Mesenteric fat pad (tissue), 1 donor: ENCODE data around the gene MORC4. TPM values are rescaled to one million over a fixed set of nuclear protein-coding genes. Genes with fewer than 3 reads are reported as not detected.

ENCODE experiments used
- DNase-seq: peaks from one replicate; pipeline ENCODE4 v3.0.0-alpha.2; 2020; ENCODE audit warnings: low spot score
- total RNA-seq: library from RNA; stranded (reverse); fragmentation: NEBNext Ultra II Directional; extraction: Animal tissue kit (Norgen Biotek cat#: 25700); gene quantifications from one replicate; pipeline ENCODE4 v1.2.1, GENCODE V29; 2021
- donor health status: DM: yes; HTN: yes; CAD: no.

Gene MORC4
- total RNA-seq, 1 donor from 2014 or later: 22.6 TPM

DNA sequence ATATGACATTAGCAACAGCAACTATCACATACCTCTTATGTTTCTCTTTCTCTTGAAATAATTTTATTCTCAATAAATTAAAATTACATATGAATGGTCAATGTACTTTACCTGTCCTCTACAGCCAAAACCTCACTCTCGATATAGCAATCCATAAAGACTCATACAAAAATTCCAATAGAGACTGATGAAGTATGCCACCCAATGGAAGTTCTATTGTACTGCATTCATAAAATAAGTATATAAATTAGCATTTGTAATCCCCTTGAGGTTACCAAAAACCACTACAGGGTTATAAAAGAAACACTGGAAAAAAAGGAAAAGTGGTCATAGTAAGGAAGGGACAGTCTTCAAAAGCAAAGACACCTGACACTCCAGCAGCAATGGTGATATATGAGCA is 47.0 kb downstream of the MORC4 start:
- no peak for DNase-seq

DNA sequence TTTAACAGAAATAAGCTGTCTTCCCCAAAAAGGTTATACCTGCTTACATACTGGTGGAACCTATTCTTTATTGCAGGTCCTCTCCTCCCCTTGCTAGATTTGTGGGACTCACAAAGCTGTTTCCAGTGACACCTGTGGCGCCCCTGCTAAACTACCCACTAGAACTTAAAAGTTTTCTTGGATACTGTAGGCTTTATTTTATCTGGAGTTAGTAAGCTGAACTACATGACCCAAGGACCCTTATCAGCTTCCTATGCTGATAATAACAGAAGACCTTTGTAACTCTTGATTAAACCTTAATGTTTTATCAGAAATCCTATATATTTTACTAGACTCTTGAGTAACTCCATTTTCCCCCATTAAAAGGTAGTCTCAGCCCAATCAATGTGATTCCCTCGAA is 47.5 kb downstream of the MORC4 start:
- DNase-seq: no peak

DNA sequence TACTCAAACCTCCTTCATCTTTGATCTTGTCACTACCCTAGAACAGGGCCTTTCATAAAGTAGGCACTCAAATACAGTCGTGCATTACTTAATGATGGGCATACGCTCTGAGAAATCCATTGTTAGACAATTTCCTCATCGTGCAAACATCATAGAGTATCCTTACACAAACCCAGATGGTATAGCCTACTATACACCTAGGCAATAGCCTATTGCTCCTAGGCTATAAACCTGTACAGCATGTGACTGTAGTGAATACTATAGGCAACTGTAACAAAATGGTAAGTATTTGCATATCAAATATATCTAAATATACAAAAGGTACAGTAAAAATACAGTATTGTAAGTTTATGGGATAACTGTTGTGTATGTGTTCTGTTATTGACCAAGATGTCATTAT is 47.9 kb downstream of the MORC4 start:
- DNase-seq: no peak

DNA sequence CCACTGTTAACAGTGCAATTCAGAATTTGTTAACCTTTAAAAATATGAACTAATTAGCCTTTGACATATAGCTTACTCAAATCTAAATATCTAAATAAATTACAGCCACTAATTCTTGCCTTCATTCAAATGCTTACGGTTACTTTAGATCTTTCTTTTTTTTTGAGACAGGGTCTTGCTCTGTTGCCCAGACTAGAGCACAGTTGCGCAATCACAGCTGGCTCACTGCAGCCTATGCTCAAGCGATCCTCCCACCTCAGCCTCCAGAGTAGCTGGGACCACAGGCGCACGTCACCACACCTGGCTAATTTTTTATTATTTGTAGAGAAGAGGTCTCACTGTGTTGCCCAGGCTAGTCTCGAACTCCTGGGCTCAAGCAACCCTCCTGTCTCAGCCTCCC is 48.8 kb downstream of the MORC4 start:
- DNase-seq: no peak

DNA sequence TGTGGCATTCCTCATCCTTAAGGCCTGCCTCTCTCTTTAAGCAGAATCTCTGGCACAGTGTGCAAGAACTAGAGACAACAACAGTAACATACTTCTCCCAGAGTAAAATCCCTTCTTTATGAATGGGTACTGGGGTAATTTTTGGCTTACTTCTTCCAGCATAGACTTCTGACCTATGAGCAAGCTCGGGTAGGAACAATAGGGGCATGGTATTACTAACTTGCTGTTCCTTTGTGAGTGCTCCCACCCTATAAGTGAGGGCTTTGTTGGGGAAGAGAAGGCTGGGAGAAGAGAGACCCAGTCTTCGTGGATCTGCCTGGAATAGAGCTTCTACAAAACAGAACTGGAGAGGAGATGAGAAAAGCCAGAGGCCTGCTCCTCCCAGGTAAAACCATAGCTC is 49.6 kb downstream of the MORC4 start:
- DNase-seq: no peak

DNA sequence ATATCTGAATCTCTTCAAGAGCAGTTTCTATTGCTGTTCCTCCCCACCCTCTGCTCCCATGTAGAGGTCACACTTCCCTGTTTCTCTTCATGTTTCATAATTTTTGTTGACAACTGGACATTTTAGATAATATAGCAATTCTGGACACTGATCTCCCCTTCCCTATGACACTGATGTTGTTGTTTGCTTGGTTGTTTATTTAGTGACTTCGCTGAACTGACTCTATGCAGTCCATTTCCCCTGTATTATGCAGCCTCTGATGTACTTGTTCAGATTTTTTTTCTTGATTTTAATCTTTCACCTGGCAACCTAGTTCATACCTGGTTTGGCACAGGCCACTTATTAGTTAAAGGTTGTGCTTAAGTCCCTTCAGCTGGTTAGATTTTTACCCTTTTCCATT is 50.6 kb downstream of the MORC4 start:
- DNase-seq: no peak

DNA sequence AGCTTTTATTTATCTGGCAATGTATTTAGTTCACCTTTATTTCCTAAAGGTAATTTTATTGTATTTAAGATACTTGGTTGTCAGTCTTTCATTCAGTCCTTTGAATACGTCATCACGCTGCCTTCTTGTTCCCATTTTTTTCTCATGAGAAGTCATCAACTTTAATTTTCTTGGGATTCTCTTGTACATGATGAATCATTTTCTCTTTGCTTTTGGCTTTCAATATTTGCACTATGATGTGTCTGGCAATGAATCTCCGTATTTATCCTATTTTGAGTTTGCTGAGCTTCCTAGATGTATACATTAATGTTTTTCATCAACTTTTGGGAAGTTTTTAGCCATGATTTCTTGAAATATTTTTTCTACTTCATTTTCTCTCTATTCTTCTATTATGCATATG is 51.4 kb downstream of the MORC4 start:
- DNase-seq: no peak

DNA sequence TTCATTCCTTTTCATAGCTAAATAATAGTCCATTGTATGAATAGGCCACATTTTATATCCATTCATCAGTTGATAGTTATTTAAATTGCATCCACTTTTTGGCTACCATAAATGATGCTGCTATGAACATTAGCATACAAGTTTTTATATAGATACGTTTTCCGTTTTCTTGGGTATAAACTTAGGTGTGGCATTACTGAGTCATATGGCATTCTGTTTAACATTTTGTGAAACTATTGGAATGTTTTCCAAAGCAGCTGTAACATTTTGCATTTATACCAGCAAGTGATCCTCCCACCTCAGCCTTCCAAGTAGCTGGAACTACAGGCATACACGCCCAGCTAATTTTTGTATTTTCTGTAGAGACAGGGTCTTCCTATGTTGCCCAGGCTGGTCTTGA is 53.5 kb downstream of the MORC4 start:
- no peak for DNase-seq

DNA sequence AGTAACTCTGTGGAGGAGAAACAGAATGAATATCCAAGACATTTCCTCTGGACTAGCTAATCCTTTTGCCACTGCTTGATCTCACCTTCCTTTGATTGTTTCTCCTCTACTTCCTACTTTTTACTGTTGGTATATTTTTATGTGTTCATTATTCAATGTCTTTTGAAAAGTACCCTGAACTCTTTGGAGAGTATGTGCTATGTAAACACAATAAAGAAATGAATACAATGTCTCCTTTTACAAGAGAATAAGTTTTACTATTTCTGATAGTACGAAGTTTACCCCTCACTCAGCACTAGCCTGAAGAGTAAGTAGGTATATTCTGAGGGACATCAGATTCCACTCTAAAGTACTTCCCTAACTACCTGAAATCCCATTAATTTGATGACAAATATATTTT is 59.9 kb downstream of the MORC4 start:
- DNase-seq: no peak

DNA sequence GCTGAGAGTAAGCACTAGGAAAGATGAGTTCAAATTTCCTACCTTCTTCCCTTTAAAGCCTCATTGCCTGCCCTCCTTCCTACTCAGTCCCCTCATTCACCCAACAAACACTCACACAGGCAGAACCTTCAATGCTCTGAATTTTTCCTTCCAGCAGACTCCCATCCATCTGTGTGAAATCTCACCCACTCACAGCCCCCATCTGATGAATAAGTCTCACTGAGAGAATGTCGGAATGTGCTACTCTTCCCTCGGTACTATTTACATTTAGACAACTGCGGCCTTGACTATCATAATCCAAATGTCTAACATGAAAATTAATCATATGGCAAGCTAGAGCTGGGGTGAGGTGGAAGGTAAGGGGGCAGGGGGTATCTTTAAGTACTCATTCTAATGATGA is 60.4 kb downstream of the MORC4 start:
- no peak for DNase-seq

DNA sequence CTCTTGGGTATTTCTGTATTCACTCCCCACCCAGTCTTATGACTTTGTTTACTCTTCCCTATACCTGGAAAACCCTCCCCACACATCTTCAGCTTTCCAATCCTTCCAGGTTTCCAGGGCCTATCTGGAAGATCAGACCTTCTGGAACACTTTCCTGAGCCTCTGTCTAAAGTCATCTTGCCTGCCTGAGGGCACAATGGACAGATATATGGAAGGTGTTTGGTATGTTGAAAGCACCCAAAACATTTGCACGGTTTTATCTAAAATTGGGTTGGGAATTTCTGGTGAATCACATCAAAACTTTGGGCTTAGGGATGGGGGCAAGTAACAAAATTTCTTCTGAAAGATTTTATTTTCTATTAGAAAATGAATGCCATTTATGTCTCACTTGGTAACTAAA is 63.8 kb downstream of the MORC4 start:
- no peak for DNase-seq

DNA sequence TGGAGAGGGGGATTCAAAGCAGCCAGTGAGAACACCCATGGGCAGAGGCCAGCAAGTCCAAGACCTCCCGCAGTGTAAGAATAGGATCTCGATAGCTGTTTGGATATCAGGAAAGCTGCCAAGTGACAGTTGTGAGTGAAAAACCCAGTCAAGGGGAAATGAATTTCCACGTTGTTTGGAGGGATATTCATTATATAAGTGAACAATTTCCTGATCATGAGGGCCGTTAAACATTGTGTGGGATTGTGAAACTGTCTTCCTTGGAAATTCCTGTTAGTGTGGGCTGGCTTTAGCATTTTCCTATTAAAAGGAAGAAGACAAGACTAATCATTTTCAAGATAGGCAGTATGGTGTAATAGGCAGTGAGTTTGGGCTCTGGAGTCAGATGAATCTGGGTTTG is 64.8 kb downstream of the MORC4 start:
- no peak for DNase-seq

DNA sequence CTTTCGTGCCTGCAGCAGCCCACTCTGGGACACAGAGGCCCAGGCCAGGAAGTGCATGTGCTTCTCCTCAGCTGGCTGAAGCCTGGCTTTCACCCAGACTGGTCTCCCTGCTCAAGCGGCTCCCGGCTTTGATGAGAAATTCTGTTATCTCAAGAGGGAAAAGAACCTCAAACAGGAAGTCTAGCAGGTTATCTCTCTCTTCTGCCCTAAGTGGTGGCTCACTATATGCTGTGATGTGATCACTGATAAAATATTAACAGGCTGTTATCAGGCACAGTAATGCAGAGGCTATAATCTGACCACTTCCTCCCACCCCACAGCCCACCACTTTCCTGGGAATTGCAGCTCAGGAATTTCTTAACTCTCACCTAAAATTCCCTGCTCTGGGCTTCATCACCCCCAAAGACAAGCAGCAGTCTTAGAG is 66.5 kb downstream of the MORC4 start:
- no peak for DNase-seq

DNA sequence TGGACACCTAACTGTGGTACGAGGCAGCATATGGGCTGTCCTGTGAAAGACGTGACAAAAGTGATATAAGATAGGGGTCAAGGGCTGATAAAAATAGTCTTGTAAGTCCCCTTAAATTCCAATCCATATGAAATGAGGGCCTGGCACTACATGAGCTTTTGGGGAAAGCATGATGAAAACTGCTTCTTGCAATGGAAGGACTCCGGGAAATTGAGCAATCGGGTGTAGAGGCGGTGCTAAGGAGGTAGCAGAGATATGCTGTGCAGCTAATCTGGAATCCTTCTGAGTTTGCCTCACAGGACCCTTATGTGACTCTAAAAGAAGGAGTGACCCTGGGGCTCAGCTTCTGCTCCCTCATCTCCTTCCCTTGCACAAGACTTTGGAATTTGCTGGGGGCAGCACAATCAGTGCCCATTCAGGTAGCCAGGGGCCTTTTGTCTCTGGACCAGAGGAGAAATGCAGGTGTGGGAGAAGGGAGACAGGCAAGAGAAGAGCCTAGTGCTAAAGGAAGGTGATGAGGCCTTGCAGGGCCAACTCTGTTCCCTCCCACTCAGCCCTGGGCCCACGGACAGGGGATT is 67.0 kb downstream of the MORC4 start:
- no peak for DNase-seq

DNA sequence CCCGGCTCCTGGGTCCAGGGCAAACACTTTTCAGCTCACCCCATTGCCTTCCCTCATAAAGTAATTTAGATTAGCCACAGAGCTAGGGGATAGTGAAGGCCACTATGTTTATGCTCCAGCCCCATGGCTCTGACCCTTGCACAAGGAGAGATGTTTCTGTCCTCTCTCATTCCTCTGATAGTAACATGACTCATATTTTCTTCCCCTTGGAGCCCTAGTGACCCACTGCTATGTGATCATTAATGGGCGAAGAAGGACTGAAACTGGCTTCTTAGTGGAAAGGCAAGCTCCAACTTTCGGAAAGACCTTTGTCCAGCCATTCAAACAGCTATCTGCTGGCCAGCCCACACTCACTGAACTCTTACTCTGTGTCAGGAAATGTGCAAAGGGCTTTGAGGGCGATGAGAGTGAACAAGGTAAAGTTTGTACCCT is 67.5 kb downstream of the MORC4 start:
- DNase-seq: no peak

DNA sequence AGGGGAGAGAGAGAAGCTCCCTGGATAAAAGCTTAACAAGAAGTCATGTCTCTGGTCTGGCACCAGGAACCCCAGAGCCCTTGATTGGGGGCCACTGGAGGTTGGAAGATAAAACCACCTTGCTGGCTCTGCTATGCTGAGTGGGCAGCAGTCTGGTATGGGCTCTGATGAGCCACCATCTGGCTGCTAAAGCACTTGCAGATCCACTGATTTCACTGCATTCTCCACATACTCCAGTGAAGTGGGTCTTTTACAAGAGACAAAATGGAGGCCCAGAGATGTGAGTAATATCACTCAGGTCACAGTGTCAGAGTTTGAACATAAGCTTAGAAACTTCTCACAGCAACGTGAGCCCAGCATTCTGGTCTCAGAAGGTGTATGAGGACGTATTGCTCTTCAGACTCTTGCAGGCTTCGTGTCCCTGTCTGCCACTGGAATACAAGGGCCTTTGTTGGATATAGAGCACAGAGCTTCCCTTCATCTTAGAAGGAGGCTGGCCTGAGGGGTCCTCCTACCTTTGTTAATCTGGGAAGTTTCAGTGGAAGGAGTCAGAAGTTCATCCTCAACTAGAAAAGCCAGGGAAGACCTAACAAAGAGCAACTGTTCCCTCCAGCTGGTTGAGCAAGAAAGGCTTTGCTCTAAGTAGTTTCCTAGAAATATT is 68.1 kb downstream of the MORC4 start:
- no peak for DNase-seq

DNA sequence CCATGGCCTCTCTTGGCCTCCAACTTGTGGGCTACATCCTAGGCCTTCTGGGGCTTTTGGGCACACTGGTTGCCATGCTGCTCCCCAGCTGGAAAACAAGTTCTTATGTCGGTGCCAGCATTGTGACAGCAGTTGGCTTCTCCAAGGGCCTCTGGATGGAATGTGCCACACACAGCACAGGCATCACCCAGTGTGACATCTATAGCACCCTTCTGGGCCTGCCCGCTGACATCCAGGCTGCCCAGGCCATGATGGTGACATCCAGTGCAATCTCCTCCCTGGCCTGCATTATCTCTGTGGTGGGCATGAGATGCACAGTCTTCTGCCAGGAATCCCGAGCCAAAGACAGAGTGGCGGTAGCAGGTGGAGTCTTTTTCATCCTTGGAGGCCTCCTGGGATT is 71.8 kb downstream of the MORC4 start:
- no peak for DNase-seq

DNA sequence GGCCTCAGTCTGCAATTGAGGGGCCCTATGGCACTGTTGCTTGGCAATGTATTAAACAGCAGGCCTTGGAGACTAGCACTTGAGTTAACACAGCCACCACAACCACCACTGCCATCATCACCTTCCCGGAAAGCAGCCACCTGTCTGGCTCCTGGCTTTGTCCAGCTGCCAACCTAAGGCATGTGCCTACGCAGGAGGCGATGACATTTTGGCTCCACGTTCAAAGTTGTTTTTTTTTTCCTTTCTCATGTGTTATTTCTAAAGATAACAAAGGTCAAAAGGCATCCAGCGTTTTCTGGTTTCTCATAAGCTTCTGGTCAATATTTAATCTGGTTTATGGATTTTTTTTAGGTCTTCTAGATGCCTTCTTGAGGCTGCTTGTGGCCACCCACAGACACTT is 72.3 kb downstream of the MORC4 start:
- no peak for DNase-seq

DNA sequence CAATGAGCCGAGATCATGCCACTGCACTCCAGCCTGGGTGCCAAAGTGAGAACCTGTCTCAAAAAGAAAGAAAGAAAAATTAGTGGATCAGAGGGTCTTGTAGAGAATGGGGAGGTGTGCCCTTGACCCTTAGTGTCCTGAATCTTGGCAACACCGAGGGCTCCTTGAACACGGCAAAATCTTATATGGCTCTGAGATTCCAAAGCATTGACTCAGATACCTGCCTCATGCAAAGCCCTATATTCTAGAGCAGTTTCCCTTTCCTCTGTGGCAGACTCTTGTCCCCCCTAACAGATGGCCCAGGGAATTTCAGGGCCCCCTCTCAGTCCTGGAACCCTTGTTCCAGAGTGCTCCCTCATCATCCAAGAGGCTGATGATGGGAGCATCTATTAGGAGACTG is 73.0 kb downstream of the MORC4 start:
- no peak for DNase-seq

DNA sequence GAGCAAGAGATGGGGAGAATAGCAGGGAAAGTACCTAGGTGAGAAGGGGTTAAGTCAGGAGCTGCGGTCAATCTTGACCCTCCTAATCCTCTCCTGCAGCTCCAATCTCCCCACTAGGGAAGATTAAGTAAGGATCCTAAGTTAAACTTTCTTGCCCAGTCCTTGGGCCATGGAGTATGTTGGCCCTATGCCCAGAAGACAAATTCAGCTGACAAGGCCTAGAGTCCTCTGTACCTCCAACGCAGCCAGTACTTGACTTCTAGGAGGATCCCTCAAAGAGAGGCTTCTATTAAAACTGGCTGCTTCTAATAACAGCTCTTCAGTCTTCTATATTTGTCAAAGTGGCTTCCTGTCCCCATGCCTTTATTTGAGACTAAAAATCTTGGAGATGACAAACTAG is 78.4 kb downstream of the MORC4 start:
- no peak for DNase-seq

DNA sequence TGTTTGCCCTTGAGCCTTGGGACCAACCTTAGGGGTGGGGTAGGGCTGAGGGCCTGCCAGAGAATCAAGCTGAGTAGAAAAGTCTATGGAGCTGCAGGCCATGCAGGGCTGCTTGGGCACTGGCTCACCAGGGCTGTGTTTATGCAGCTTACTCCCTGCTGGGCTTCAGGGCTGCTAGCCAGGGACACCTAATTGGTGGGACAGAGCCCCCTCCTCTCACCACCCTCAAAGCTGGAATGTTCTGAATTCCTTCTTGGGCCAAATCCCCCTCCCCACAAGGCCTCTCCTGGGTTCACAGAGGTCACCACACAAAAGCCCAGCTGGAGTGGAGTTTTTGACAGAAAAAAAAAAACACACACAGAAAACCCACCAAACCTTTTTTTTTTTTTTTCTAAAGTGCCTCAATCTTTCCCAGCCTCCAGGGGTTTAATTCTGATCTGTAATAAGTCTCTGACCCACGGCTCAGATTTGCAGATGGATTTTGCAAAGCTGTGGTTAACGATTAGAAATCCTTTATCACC is 80.0 kb downstream of the MORC4 start, which contains the start of gene CLDN2:
CLDN2 (plus strand) TSS at position 471 of the 521 bp plus-strand sequence. CDS start 7,827 bp downstream, outside the sequence.
- DNase-seq: no peak

DNA sequence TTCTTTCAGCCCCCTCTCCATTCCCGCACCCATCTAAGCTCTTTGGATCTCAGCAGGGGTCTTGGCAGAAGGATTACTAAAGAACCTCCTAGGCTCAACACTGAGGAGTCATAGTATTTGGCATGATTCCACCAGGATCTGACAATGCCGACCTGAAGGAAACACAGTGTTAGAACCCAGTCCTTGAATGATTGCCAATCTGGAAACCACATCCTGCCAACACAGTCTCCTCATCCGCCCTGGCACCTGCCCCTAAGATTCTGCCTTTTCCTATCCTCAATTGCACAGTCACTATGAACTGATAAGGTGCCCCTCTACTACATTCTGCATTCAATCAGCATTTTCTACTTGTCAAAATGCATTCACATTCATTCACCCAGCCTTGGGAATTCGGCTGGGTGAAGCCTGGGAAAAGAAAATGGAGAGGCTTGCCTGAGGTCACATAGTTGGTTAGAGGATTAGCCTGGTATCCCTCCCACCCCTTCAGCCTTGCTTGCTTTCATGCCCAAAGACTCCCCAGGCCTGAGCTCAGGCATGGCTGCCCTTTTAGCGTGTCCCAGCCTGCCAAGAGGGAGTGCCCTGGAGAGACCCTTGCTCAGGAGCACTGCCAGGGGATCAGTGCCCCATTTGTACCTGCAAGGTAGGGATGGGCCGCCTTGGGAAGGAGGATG is 82.0 kb downstream of the MORC4 start:
- DNase-seq: no peak

DNA sequence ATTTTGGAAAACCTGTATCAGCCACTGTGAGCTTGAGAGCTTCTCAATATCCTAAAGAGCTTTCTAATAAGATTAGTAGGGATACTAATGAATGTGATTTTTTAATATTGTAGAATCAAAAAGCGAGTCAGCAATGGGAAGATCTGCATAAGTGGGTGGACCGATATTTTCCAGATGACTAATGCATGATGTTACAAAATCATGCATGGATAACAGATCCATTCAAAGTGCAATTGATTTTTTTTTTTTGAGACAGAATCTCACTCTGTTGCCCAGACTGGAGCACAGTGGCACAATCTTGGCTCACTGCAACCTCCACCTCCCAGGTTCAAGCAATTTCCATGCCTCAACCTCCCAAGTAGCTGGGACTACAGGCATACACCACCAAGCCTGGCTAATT is 87.1 kb downstream of the MORC4 start:
- no peak for DNase-seq
